ENCODE measurements around the gene MPHOSPH9.

GRCh38 chr12:123126294-123127181 lies 106.4 kb downstream of the MPHOSPH9 start:
- TF ChIP-seq CTCF (IDR thresholded peaks at IDR 0.05), result no peak
- TF ChIP-seq, protein P1, sequence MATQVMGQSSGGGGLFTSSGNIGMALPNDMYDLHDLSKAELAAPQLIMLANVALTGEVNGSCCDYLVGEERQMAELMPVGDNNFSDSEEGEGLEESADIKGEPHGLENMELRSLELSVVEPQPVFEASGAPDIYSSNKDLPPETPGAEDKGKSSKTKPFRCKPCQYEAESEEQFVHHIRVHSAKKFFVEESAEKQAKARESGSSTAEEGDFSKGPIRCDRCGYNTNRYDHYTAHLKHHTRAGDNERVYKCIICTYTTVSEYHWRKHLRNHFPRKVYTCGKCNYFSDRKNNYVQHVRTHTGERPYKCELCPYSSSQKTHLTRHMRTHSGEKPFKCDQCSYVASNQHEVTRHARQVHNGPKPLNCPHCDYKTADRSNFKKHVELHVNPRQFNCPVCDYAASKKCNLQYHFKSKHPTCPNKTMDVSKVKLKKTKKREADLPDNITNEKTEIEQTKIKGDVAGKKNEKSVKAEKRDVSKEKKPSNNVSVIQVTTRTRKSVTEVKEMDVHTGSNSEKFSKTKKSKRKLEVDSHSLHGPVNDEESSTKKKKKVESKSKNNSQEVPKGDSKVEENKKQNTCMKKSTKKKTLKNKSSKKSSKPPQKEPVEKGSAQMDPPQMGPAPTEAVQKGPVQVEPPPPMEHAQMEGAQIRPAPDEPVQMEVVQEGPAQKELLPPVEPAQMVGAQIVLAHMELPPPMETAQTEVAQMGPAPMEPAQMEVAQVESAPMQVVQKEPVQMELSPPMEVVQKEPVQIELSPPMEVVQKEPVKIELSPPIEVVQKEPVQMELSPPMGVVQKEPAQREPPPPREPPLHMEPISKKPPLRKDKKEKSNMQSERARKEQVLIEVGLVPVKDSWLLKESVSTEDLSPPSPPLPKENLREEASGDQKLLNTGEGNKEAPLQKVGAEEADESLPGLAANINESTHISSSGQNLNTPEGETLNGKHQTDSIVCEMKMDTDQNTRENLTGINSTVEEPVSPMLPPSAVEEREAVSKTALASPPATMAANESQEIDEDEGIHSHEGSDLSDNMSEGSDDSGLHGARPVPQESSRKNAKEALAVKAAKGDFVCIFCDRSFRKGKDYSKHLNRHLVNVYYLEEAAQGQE (IDR thresholded peaks at IDR 0.05; ENCODE audit: insufficient read depth in 1 of 2, low read depth in 2 of 2, low read length in 1 of 2), result no peak
- TF ChIP-seq POLR2AphosphoS5 (IDR thresholded peaks at IDR 0.05; ENCODE audit: low read depth, low read length), result no peak
- no peak for TF ChIP-seq TCF7L2 (IDR thresholded peaks at IDR 0.05; ENCODE audit: low read depth, low read length)
- no peak for TF ChIP-seq SIN3A (IDR thresholded peaks at IDR 0.05; ENCODE audit: borderline replicate concordance, insufficient read depth, low read depth, low read length)
